PC-9 (cell line): Measurements from ENCODE around the gene RAB11FIP5.
"Not testable (repeated sequence)": the region's sequence is repeated elsewhere in the genome, so short reads cannot be mapped to it uniquely, and the experiment has no call there.

Experiments
- CTCF ChIP-seq: fragments of 200-600 bp; sonication (generic); conservative IDR thresholded peaks from 2 replicates; pipeline ENCODE4 v1.6.1; 2017; ENCODE audit warnings: mixed run types, antibody characterized with exemption, mild to moderate bottlenecking, moderate library complexity
- EZH2 ChIP-seq: fragments of 200-600 bp; sonication (generic); IDR thresholded peaks from 2 replicates; pipeline ENCODE4 v1.8.0; 2017; ENCODE audit warnings: antibody characterized with exemption, low read depth

- not testable (repeated sequence) for TF ChIP-seq CTCF, EZH2
Measured at GRCh38 chr2:73119611-73120239, 7.0 kb upstream of the RAB11FIP5 start.
